ENCODE measurements around the gene PDZK1IP1.
"Not testable (repeated sequence)": the region's sequence is repeated elsewhere in the genome, so short reads cannot be mapped to it uniquely, and the experiment has no call there.

The PDZK1IP1 gene

DNA sequence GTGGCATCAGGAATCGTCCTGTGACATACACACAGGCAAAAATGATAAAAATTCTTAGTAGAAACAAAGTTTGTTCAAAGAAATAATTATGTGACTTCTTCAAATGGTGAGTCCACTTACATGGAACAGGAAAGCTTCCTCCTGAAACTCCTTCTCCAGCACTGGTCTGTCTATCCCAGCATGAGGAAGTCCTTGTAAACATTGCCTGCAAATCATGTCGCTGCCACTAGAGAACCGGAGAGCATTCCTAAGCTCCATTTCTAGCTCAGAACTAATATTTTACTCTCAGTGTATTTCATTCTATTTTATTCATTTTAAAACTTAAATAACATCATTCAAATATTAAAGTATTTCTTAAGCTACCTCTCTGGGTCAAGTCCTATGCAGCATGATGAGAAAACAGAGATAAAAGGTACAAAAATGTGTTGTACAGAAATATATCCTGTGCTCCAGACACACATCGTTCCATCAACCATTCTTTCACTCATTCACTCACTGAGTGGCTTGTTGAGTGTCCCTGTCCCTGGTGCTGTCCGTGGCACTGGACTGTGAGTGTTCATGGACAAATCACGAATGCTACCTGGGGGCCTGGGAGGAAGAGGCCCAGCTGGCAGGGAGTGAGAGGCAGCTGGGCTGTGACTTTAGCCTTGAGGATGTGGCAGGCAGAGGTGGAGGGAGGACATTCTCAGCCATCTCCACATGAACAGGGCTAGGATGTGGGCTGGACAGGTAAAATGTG is 42.6 kb downstream of the PDZK1IP1 start:
- H3K4me2 ChIP-seq (ENCODE audit: low read depth, low read length, poor library complexity, severe bottlenecking) = no peak overlapping the region
- TF ChIP-seq EZH2phosphoT487 (conservative IDR thresholded peaks at IDR 0.05; ENCODE audit: low read length) = no peak
- TF ChIP-seq, protein P1, sequence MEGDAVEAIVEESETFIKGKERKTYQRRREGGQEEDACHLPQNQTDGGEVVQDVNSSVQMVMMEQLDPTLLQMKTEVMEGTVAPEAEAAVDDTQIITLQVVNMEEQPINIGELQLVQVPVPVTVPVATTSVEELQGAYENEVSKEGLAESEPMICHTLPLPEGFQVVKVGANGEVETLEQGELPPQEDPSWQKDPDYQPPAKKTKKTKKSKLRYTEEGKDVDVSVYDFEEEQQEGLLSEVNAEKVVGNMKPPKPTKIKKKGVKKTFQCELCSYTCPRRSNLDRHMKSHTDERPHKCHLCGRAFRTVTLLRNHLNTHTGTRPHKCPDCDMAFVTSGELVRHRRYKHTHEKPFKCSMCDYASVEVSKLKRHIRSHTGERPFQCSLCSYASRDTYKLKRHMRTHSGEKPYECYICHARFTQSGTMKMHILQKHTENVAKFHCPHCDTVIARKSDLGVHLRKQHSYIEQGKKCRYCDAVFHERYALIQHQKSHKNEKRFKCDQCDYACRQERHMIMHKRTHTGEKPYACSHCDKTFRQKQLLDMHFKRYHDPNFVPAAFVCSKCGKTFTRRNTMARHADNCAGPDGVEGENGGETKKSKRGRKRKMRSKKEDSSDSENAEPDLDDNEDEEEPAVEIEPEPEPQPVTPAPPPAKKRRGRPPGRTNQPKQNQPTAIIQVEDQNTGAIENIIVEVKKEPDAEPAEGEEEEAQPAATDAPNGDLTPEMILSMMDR (IDR thresholded peaks at IDR 0.05; ENCODE audit: insufficient read depth, low read length, poor library complexity, severe bottlenecking) = no peak
- no peak overlapping the region for H2AFZ ChIP-seq (ENCODE audit: low read depth, low read length, severe bottlenecking)
- no peaks in the 10 kb centered on the region for H3F3A ChIP-seq (ENCODE audit: insufficient read depth)
- H3K27me3 ChIP-seq (ENCODE audit: low read length) = no peaks in the 10 kb centered on the region
- H3K9me2 ChIP-seq (replicated peaks; ENCODE audit: insufficient read depth, low read length) = no peaks in the 10 kb centered on the region
- H3K4me3 ChIP-seq (ENCODE audit: insufficient read depth, low read length, poor library complexity, severe bottlenecking) = no peak overlapping the region
- no peaks in the 10 kb centered on the region for H4K20me1 ChIP-seq (ENCODE audit: low read depth, low read length)
- no peaks in the 10 kb centered on the region for H3K9me3 ChIP-seq (ENCODE audit: insufficient read depth, low read length)
- H3K9ac ChIP-seq (ENCODE audit: low read length) = no peak overlapping the region
- H3K36me3 ChIP-seq (ENCODE audit: low read length) = no peaks in the 10 kb centered on the region
- H3K27ac ChIP-seq (ENCODE audit: low read depth, low read length) = no peak overlapping the region
- H3K79me2 ChIP-seq (ENCODE audit: insufficient read depth, low read length) = no peaks in the 10 kb centered on the region

DNA sequence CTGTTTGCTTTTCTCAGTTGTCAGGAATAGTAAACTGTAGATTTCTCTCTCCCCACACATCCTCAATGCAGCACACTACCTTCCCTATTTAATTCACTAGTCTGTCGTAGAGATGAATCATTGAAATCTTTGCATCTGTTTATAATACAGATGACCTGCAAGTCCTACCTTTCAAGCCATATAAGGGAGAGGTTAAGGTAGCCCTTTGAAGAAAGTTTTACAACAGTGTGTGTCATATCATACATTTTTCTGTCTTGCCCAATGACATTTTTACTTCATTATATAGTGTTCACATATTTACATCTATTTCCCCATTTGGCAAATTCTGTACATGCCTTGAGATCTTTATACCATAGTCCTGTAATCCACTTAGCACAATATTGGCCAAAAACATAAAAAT is 43.3 kb downstream of the PDZK1IP1 start:
- not testable (repeated sequence) for H2AFZ ChIP-seq (ENCODE audit: low read depth, low read length, severe bottlenecking); H4K20me1 ChIP-seq (ENCODE audit: low read depth, low read length); H3K4me2 ChIP-seq (ENCODE audit: low read depth, low read length, poor library complexity, severe bottlenecking); H3K27me3 ChIP-seq (ENCODE audit: low read length); H3F3A ChIP-seq (ENCODE audit: insufficient read depth); H3K27ac ChIP-seq (ENCODE audit: low read depth, low read length); H3K9me3 ChIP-seq (ENCODE audit: insufficient read depth, low read length); H3K4me3 ChIP-seq (ENCODE audit: insufficient read depth, low read length, poor library complexity, severe bottlenecking); H3K79me2 ChIP-seq (ENCODE audit: insufficient read depth, low read length); H3K9ac ChIP-seq (ENCODE audit: low read length); H3K36me3 ChIP-seq (ENCODE audit: low read length); H3K9me2 ChIP-seq (replicated peaks; ENCODE audit: insufficient read depth, low read length)

DNA sequence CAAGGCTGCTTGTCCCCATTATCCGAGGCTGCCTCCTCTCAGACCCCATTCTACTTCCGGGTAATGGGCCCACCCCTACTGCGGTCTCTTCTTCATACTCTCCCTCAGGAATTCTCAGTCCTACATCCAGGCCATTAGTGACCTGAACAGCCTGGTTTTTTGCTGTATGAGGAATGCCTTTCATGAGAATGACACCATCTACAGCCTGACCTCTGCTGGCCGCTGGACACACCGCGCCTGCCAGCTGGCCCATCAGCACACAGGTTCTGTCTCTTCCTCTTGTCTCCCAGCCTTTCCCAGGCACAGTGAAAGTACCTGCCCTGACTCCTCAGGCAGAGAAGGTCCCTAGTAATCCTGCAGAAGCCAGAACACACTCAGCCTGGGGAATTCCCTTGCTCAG is 46.2 kb downstream of the PDZK1IP1 start:
- H3F3A ChIP-seq (ENCODE audit: insufficient read depth); H3K4me2 ChIP-seq (ENCODE audit: low read depth, low read length, poor library complexity, severe bottlenecking); H3K79me2 ChIP-seq (ENCODE audit: insufficient read depth, low read length); H3K9me3 ChIP-seq (ENCODE audit: insufficient read depth, low read length); H3K36me3 ChIP-seq (ENCODE audit: low read length); H2AFZ ChIP-seq (ENCODE audit: low read depth, low read length, severe bottlenecking); H3K4me3 ChIP-seq (ENCODE audit: insufficient read depth, low read length, poor library complexity, severe bottlenecking); H3K27ac ChIP-seq (ENCODE audit: low read depth, low read length); H3K9me2 ChIP-seq (replicated peaks; ENCODE audit: insufficient read depth, low read length); H3K27me3 ChIP-seq (ENCODE audit: low read length); H4K20me1 ChIP-seq (ENCODE audit: low read depth, low read length); H3K9ac ChIP-seq (ENCODE audit: low read length): not testable (repeated sequence)

DNA sequence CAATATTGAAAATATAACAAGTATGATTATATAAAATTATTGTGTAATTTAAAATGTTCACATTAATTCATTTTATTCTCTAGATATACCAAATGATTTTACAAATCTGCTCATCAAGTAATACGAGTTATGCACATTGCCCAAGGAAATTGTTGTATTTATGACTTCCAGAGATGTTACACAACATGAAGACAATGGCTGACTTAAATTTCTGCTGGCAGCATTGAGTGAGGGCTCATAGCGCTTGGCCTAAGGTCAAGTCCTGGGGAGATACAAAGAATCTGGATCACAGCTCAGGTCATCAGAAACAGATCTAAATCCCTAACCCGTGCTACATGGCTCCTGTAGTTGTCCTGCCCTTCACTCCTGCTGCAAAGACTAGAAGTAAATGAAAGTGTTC is 49.5 kb downstream of the PDZK1IP1 start:
- not testable (repeated sequence) for H3K79me2 ChIP-seq (ENCODE audit: insufficient read depth, low read length); H3F3A ChIP-seq (ENCODE audit: insufficient read depth); H4K20me1 ChIP-seq (ENCODE audit: low read depth, low read length); H3K36me3 ChIP-seq (ENCODE audit: low read length); H3K27ac ChIP-seq (ENCODE audit: low read depth, low read length); H2AFZ ChIP-seq (ENCODE audit: low read depth, low read length, severe bottlenecking); H3K27me3 ChIP-seq (ENCODE audit: low read length); H3K9ac ChIP-seq (ENCODE audit: low read length); H3K4me2 ChIP-seq (ENCODE audit: low read depth, low read length, poor library complexity, severe bottlenecking); H3K4me3 ChIP-seq (ENCODE audit: insufficient read depth, low read length, poor library complexity, severe bottlenecking); H3K9me3 ChIP-seq (ENCODE audit: insufficient read depth, low read length); H3K9me2 ChIP-seq (replicated peaks; ENCODE audit: insufficient read depth, low read length)

DNA sequence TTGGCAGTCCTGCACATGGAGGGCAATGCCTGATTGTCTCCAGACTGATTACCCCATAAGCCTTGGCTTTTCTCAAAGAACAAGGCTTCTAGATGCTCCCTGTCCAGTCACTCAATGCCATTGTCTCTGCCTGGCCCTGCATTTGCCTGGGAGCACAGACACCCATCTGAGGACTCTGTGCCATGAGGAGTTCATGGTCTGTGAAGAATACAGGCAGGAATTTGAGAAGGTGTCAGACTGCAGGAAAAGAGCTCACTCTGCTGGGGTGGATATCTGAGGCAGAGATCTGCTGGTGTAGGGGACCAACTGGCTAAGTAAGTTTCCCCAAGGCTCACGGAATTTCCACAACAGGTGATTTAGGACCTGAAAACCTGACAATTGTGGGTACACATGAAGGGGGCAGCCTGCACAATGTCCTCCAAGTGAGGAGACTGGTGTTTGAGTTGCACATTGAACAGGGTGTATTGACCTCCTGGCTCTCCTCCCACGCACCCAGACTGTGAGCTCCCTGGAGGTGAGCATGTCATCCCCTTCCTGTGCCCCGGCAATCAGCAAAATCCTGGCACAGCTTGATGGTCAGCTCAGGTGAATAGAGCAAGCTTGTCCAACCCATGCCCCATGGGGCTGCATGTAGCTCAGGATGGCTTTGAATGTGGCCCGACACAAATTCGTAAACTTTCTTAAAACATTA is 51.8 kb downstream of the PDZK1IP1 start:
- TF ChIP-seq, protein P1 (IDR thresholded peaks at IDR 0.05; ENCODE audit: insufficient read depth, low read length, poor library complexity, severe bottlenecking) = no peak
- TF ChIP-seq EZH2phosphoT487 (conservative IDR thresholded peaks at IDR 0.05; ENCODE audit: low read length) = no peak
- no peaks in the 10 kb centered on the region for H3K9me2 ChIP-seq (replicated peaks; ENCODE audit: insufficient read depth, low read length)
- H3K4me2 ChIP-seq (ENCODE audit: low read depth, low read length, poor library complexity, severe bottlenecking) = no peak overlapping the region
- no peak overlapping the region for H3K9ac ChIP-seq (ENCODE audit: low read length)
- H3K36me3 ChIP-seq (ENCODE audit: low read length) = no peaks in the 10 kb centered on the region
- H4K20me1 ChIP-seq (ENCODE audit: low read depth, low read length) = no peaks in the 10 kb centered on the region
- no peak overlapping the region for H2AFZ ChIP-seq (ENCODE audit: low read depth, low read length, severe bottlenecking)
- H3K4me3 ChIP-seq (ENCODE audit: insufficient read depth, low read length, poor library complexity, severe bottlenecking) = no peak overlapping the region
- H3F3A ChIP-seq (ENCODE audit: insufficient read depth) = no peaks in the 10 kb centered on the region
- H3K79me2 ChIP-seq (ENCODE audit: insufficient read depth, low read length) = no peaks in the 10 kb centered on the region
- H3K27me3 ChIP-seq (ENCODE audit: low read length) = no peaks in the 10 kb centered on the region
- H3K27ac ChIP-seq (ENCODE audit: low read depth, low read length) = no peak overlapping the region
- no peaks in the 10 kb centered on the region for H3K9me3 ChIP-seq (ENCODE audit: insufficient read depth, low read length)

Measured in SU-DHL-6 (cell line).